MM.1S (cell line): ENCODE measurements around the gene IL36B.
A peak's percentile ranks its signal among the peaks of the same experiment; 100 is the strongest.

ENCODE experiments used
- DNase-seq: peaks from one replicate; pipeline ENCODE4 v3.0.0-alpha.2; 2015
- H2AFZ ChIP-seq: fragments of 300-600 bp; sonication (generic); 2 replicates; pipeline ENCODE4 v1.6.0; 2016; ENCODE audit warnings: antibody characterized with exemption, low read length
- H3F3A ChIP-seq: fragments of 300-600 bp; sonication (generic); 2 replicates; pipeline ENCODE4 v1.6.1; 2016; ENCODE audit warnings: mild to moderate bottlenecking, antibody characterized with exemption, low read length, moderate library complexity, mixed read lengths; ENCODE audit not compliant: insufficient read depth
- H3K27ac ChIP-seq: fragments of 300-600 bp; sonication (generic); 2 replicates; pipeline ENCODE4 v1.5.1; 2016; ENCODE audit warnings: mild to moderate bottlenecking, low read length
- H3K27me3 ChIP-seq: fragments of 300-600 bp; sonication (generic); replicated peaks from 2 replicates; pipeline ENCODE4 v1.6.0; 2016; ENCODE audit warnings: low read length; ENCODE audit not compliant: insufficient read depth
- H3K36me3 ChIP-seq: fragments of 300-600 bp; sonication (generic); replicated peaks from 2 replicates; pipeline ENCODE4 v1.6.1; 2016; ENCODE audit warnings: mild to moderate bottlenecking, low read length, mixed read lengths; ENCODE audit not compliant: insufficient read depth
- H3K4me1 ChIP-seq: fragments of 300-600 bp; sonication (generic); 2 replicates; pipeline ENCODE4 v1.6.1; 2016; ENCODE audit warnings: low read length, mixed read lengths
- H3K4me2 ChIP-seq: fragments of 300-600 bp; sonication (generic); 2 replicates; pipeline ENCODE4 v1.6.0; 2016; ENCODE audit warnings: low read depth, low read length
- H3K4me3 ChIP-seq: fragments of 300-600 bp; sonication (generic); 2 replicates; pipeline ENCODE4 v1.5.1; 2016; ENCODE audit warnings: low read length, mixed read lengths
- H3K79me2 ChIP-seq: fragments of 300-600 bp; sonication (generic); 2 replicates; pipeline ENCODE4 v1.6.1; 2016; ENCODE audit warnings: mixed run types, low read length, mixed read lengths
- H3K9ac ChIP-seq: fragments of 300-600 bp; sonication (generic); 2 replicates; pipeline ENCODE4 v1.6.1; 2016; ENCODE audit warnings: low read length, mixed read lengths
- H3K9me2 ChIP-seq: fragments of 300-600 bp; sonication (generic); replicated peaks from 2 replicates; pipeline ENCODE4 v1.6.1; 2016; ENCODE audit warnings: mild to moderate bottlenecking, low read length, mixed read lengths; ENCODE audit not compliant: insufficient read depth
- H3K9me3 ChIP-seq: fragments of 300-600 bp; sonication (generic); replicated peaks from 2 replicates; pipeline ENCODE4 v1.6.1; 2016; ENCODE audit warnings: mild to moderate bottlenecking, low read length, mixed read lengths; ENCODE audit not compliant: insufficient read depth
- H4K20me1 ChIP-seq: fragments of 300-600 bp; sonication (generic); 2 replicates; pipeline ENCODE4 v1.6.1; 2016; ENCODE audit warnings: mild to moderate bottlenecking, low read length, moderate library complexity, mixed read lengths; ENCODE audit not compliant: insufficient read depth
- EZH2 ChIP-seq: fragments of 300-600 bp; sonication (generic); optimal IDR thresholded peaks from 2 replicates; pipeline ENCODE3; 2017; ENCODE audit warnings: low read depth, mild to moderate bottlenecking, antibody characterized with exemption, low read length, mixed read lengths
- EZH2phosphoT487 ChIP-seq: fragments of 300-600 bp; sonication (generic); IDR thresholded peaks from 2 replicates; pipeline ENCODE4 v1.6.1; 2018; ENCODE audit warnings: antibody characterized with exemption, low read length
- TF ChIP-seq, protein P1 (sequence below): fragments of 300-600 bp; sonication (generic); IDR thresholded peaks from 2 replicates; pipeline ENCODE4 v1.5.1; 2016; ENCODE audit warnings: antibody characterized with exemption, low read length, mixed read lengths

The IL36B gene

DNA sequence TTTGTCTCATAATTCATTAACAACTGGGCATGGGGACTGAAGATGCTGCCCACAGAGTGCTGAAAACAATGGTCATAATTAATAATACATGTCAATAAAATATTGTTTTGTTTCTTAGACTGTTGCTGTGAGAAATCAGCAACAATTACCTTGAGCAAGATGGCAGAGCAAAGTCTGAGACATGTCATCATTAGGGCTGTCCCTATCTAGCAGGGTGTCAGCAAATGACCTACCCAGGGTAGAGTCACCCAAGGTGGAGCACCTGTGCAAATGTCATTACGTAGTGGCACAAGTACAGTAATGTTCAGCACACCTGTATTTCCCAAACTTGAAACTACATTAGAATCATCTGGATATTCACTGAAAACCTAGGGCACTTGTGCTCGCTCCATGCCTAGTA lies 58.0 kb downstream of the IL36B start:
- H4K20me1 ChIP-seq = no peaks in the 10 kb centered on the region
- peak overlapping the region; percentile 49; the same call in 1 of the 2 replicates for H3K4me3 ChIP-seq
- H3K9me2 ChIP-seq = no peaks in the 10 kb centered on the region
- no peaks in the 10 kb centered on the region for H3K27me3 ChIP-seq
- H3K9me3 ChIP-seq = no peaks in the 10 kb centered on the region
- peaks cover 34% of the 10 kb centered on the region for H3F3A ChIP-seq
- H3K79me2 ChIP-seq = no peaks in the 10 kb centered on the region
- H2AFZ ChIP-seq = no peak overlapping the region
- peak; percentile 31 for DNase-seq
- H3K9ac ChIP-seq = no peak overlapping the region; the same call in 1 of the 2 replicates
- TF ChIP-seq EZH2phosphoT487 (no peak), EZH2 (no peak)
- TF ChIP-seq, protein P1, sequence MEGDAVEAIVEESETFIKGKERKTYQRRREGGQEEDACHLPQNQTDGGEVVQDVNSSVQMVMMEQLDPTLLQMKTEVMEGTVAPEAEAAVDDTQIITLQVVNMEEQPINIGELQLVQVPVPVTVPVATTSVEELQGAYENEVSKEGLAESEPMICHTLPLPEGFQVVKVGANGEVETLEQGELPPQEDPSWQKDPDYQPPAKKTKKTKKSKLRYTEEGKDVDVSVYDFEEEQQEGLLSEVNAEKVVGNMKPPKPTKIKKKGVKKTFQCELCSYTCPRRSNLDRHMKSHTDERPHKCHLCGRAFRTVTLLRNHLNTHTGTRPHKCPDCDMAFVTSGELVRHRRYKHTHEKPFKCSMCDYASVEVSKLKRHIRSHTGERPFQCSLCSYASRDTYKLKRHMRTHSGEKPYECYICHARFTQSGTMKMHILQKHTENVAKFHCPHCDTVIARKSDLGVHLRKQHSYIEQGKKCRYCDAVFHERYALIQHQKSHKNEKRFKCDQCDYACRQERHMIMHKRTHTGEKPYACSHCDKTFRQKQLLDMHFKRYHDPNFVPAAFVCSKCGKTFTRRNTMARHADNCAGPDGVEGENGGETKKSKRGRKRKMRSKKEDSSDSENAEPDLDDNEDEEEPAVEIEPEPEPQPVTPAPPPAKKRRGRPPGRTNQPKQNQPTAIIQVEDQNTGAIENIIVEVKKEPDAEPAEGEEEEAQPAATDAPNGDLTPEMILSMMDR = no peak
- H3K27ac ChIP-seq = peak overlapping the region; percentile 92
- H3K4me1 ChIP-seq = peaks cover 33% of the 10 kb centered on the region
- H3K36me3 ChIP-seq = no peaks in the 10 kb centered on the region
- peak overlapping the region; percentile 91 for H3K4me2 ChIP-seq

DNA sequence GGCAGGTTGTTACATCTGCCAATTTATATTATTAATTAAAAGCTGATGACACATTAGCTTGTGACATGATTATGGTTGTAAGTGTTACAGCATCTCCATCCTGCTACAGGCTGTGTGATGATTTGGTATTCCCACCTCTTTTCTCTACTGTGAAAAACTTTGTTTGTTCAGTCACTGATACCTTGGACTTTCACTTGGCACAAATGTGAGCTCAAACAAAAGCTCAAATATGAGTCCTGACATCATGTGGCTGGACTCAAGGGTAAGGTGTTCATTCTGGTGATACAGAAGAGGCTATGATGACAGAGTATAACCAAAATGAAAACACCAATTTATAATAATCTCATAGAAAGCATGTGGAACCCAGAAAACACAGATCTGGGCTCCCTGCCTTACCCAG lies 58.8 kb downstream of the IL36B start:
- no peaks in the 10 kb centered on the region for H3K9me3 ChIP-seq
- H3K9me2 ChIP-seq = no peaks in the 10 kb centered on the region
- no peak for DNase-seq
- no peaks in the 10 kb centered on the region for H4K20me1 ChIP-seq
- peaks cover 34% of the 10 kb centered on the region for H3F3A ChIP-seq
- H3K4me1 ChIP-seq = peaks cover 33% of the 10 kb centered on the region
- H2AFZ ChIP-seq = no peak overlapping the region
- no peak overlapping the region for H3K9ac ChIP-seq
- H3K4me3 ChIP-seq = no peak overlapping the region
- H3K79me2 ChIP-seq = no peaks in the 10 kb centered on the region
- H3K36me3 ChIP-seq = no peaks in the 10 kb centered on the region
- TF ChIP-seq, protein P1 = no peak
- TF ChIP-seq EZH2phosphoT487 (no peak), EZH2 (no peak)
- no peak overlapping the region for H3K4me2 ChIP-seq
- H3K27me3 ChIP-seq = no peaks in the 10 kb centered on the region
- H3K27ac ChIP-seq = no peak overlapping the region

DNA sequence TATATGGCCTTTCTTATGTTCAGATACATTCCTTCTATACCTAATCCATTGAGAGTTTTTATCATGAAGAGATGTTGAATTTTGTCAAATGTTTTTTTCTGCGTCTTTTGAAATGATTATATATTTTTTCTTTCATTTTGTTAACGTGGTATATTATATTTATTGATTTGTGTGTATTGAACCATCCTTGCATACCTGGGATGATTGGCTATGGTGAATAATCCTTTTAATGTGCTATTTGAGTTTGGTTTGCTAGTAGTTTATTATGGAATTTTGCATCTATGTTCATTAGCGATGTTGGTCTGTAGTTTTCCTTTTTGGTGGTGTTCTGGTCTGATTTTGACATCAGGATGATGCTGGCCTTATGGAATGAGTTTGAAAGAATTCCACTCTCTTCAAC lies 63.1 kb downstream of the IL36B start:
- Histone ChIP-seq H4K20me1 (no peaks in the 10 kb centered on the region), H3K79me2 (no peaks in the 10 kb centered on the region), H3K27me3 (no peaks in the 10 kb centered on the region), H3K9me2 (no peaks in the 10 kb centered on the region), H3K4me2 (no peak overlapping the region), H3F3A (peaks cover 3% of the 10 kb centered on the region), H3K27ac (no peak overlapping the region), H3K4me3 (no peak overlapping the region), H3K4me1 (peaks cover 8% of the 10 kb centered on the region), H3K36me3 (no peaks in the 10 kb centered on the region), H3K9ac (no peak overlapping the region), H2AFZ (no peak overlapping the region), H3K9me3 (no peaks in the 10 kb centered on the region)
- DNase-seq = no peak
- no peak for TF ChIP-seq EZH2phosphoT487
- TF ChIP-seq EZH2 = no peak
- TF ChIP-seq, protein P1 = no peak
